Measurements from ENCODE around the gene GALC. TPM values are rescaled to one million over a fixed set of nuclear protein-coding genes. Genes with fewer than 3 reads are reported as not detected.

The GALC gene
- total RNA-seq, 2 donors from 2014 or later = 14.9 to 17.7 TPM

DNA sequence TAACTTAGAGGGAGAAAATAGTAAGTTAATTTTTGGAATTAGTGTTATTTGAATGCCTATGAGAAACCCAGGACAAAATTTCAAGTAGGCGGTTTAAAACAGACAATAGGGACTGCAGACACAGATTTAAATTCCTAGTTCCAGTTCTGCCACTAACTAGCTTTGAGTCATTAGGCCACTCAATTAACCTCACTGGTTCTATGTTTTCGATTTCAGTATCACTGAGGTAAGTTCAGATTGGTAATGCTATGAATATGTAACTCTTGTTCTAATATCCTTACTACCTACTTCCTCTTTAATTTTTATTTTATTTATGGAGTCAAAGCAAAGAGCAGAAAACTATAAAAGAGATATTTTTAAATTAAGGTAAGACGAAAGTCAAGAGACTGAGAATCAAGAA, 52.6 kb downstream of the GALC start:
- H3K27ac Mint-ChIP-seq = no peak overlapping the region
- H3K36me3 Mint-ChIP-seq = peaks cover 0 to 5% of the 10 kb centered on the region in 2 donors
- DNase-seq (ENCODE audit: low spot score in 2 of 2) = no peak
- ATAC-seq = no peak
- H3K9me3 Mint-ChIP-seq = no peaks in the 10 kb centered on the region

DNA sequence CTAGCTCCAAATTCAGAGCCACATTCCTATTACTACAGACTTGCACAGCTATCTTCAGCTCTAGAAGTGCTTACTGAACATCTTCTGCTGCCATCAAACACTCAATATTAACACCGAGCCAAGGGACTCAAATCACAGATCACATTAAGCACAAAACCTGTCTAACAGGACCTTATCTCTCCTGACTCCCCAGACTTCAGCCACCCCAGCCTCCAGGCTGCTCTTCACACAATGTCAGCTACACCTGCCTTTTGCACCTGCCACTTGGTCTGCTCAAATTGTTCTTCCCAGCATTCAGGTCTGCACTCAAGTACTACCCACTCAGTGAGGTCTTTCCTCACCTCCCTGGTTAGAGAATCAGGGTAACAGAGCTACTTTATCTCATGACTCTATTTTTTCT, 57.1 kb downstream of the GALC start:
- Mint-ChIP-seq H3K36me3 (peaks cover 13% of the 10 kb centered on the region in 2 donors), H3K27ac (no peak overlapping the region), H3K9me3 (peaks cover 0 to 7% of the 10 kb centered on the region in 2 donors)
- DNase-seq (ENCODE audit: low spot score in 2 of 2) (no peak), ATAC-seq (no peak)

DNA sequence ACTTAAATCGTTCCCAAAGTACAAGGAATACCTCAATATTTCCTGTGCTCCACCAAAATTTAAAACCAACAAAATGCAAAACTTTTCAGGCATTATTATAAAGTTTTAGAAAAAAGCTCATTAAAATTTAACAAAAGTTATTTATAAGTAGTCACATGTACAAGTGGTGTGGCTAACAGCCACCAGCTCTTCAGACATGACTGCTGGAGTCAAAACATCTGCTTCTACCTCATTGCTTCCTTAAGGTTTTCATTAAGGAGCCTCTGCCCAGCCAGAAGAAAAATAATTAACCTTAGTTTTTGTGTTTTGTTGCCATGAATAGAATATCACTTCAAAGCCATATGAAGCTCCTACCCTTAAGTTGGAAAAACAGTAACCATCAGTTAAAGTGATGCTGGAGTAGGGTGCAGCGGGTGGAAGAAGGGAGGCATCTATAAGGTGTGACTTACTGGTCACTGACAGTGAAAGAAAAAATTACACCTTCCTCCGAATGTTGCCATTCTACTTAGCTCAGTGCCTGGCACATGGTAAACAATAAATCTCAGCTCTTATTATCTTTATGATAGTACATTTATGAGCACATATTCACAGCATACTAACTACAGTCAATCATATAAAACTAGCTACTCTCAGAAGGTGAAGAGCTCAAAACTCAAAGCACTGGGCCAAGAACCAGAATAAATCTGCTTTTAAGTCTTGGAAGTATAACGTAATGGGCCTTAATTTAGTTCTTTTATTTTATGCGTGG, 57.7 kb downstream of the GALC start:
- ATAC-seq (no peak), DNase-seq (ENCODE audit: low spot score in 2 of 2) (no peak)
- Mint-ChIP-seq H3K27ac (no peak overlapping the region), H3K9me3 (peaks cover 0 to 7% of the 10 kb centered on the region in 2 donors), H3K36me3 (peaks cover 18 to 19% of the 10 kb centered on the region in 2 donors)

DNA sequence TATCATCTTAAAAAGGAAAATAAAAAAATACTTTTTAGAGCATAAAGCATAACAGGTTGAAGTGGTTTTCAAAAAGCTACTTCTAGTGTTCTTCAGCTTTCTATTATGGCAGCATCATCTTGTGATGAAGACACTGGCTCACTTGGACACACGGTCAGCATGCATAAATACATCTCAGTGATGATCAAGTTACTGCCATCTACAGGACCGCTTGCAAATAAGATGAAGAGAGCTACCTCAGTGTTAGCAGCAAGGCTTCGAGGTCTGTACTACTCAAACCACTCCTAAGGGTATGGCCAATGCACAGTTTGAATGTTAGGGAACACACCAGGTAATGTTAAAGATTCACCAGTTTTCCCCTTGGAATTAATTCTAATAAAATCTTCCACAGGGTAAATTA, 58.8 kb downstream of the GALC start:
- ATAC-seq (no peak), DNase-seq (ENCODE audit: low spot score in 2 of 2) (no peak)
- Mint-ChIP-seq H3K36me3 (peaks cover 19 to 27% of the 10 kb centered on the region in 2 donors), H3K9me3 (peaks cover 0 to 7% of the 10 kb centered on the region in 2 donors), H3K27ac (no peak overlapping the region)

DNA sequence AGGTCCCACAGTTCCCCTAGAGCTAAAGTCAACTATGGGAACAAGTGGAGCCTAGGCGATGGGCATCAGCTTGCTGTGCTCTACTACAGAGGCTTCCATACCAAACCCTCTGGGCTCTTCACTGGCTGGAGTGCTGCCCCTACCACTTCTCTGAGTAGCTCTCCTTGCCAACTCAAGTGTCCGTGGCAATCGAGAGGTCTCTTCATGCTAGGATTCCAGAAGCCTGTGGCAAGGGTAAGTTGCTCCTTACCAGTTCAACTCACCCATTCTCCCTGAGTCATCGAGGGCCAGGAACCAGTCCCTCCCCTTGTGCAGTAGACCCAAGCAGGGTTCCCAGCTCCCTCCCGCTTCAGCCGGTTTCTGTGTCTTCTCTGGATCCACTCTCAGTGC, 76.1 kb downstream of the GALC start:
- Mint-ChIP-seq H3K36me3 (peaks cover 6 to 22% of the 10 kb centered on the region in 2 donors), H3K27ac (no peak overlapping the region), H3K9me3 (peaks cover 14 to 20% of the 10 kb centered on the region in 2 donors)
- DNase-seq (ENCODE audit: low spot score in 2 of 2) (no peak), ATAC-seq (no peak)

DNA sequence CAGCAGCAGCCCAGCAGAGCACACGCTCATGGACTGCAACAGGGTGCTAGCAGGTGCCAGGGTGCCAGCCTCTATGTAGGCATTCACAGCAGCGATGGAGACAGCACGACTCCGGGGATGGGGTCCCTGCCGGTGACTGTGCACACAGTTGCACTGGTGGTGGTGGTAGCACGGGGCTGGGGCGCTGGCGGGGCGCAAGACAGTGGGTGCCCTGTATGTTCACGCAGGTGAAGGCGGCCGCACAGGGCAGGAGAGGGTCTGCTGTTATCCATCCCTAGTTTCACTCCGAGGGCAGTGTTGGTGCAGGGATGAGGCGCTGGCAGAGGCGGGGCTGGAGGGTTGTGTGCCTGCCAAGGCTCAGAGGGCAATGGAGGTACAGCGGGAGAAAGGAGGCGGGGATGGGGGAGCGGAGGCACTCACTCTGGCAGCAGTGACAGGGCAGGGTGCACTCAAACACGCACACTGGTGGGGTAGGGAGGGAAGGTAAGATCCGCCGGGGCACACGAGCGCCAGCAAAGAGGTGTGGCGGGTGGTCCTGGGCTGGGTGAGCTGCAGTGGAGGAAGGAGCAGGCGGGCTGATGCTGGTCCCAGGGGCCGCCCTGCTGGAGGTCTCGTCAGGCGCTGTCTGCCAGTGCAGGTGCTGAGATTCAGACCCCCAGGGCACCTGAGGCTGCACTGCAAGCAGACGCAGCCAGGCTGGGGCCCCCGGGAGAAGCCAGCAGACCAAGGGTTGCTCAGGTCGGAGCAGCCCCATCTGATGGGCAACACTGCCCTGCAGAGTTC, 76.7 kb downstream of the GALC start:
- ATAC-seq = no peak

DNA sequence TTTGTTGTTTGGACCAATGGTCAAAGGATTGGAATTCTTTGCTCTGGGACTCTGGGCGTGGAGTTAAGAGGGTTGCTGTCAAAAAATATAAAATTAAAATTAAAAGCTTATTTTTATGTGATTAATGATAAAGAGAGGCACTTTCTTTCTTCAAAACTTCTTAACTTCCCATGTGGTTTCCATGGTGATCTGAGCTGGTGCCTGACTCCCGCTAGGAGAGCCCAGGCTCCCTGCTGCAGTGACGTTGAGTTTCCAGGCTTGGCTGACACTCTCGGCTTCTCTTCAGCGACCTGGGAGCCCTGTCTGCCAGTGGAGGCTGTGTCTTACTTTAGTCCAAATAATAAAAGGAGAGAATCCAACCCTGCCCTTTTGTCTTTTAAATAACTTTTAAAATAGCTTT, 84.4 kb downstream of the GALC start:
- DNase-seq (ENCODE audit: low spot score in 2 of 2) = no peak
- H3K9me3 Mint-ChIP-seq = peaks cover 0 to 25% of the 10 kb centered on the region in 2 donors
- no peak for ATAC-seq
- peaks cover 0 to 2% of the 10 kb centered on the region in 2 donors for H3K36me3 Mint-ChIP-seq
- no peak overlapping the region for H3K27ac Mint-ChIP-seq

More for the DNA sequence above, 76.7 kb downstream of the GALC start:
- Mint-ChIP-seq H3K36me3 (peaks cover 6 to 22% of the 10 kb centered on the region in 2 donors), H3K9me3 (peaks cover 14 to 25% of the 10 kb centered on the region in 2 donors), H3K27ac (no peak overlapping the region)
- DNase-seq (ENCODE audit: low spot score in 2 of 2) = no peak

DNA sequence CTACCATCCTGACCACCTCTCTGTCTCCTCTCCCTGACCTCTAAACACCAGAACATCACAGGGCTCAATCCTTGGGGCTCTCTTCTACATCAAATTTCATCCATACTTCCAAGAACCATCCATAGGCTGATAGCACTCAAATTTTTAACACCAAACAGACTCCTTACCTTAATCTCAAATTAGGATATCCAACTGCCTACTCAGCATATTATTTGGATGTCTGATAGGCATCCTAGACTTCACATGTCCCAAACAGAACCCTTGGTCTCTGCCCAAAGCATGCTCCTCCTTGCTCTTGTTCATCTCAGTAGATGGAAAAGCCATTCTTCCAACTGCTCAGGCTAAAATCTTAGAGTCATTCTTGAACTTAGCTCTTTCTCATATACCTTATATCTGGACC, 91.3 kb downstream of the GALC start:
- no peaks in the 10 kb centered on the region for H3K36me3 Mint-ChIP-seq
- no peak overlapping the region for H3K27ac Mint-ChIP-seq
- no peaks in the 10 kb centered on the region for H3K9me3 Mint-ChIP-seq
- DNase-seq (ENCODE audit: low spot score in 2 of 2) = no peak
- ATAC-seq = no peak

DNA sequence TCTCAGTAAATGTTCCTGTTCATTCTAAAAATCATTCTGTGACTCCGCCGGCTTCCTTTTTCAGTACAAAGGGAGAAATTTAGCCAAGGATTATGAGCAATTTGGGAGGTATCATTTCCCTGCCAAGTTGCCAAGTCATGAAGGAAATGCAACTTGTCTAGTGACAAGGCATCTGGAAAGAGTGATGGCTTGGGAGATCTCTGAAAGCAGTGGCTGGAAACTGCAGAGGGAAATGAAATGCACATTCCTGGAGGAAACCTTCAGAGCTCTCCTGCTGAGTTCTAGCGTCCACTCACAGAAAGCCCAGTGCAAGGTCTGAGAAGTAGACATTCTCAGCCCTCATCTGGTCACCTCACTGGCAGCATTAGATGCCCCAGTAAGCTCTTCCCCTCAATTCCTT, 91.7 kb downstream of the GALC start:
- Mint-ChIP-seq H3K9me3 (no peaks in the 10 kb centered on the region), H3K27ac (no peak overlapping the region), H3K36me3 (no peaks in the 10 kb centered on the region)
- DNase-seq (ENCODE audit: low spot score in 2 of 2) = no peak
- ATAC-seq = no peak

DNA sequence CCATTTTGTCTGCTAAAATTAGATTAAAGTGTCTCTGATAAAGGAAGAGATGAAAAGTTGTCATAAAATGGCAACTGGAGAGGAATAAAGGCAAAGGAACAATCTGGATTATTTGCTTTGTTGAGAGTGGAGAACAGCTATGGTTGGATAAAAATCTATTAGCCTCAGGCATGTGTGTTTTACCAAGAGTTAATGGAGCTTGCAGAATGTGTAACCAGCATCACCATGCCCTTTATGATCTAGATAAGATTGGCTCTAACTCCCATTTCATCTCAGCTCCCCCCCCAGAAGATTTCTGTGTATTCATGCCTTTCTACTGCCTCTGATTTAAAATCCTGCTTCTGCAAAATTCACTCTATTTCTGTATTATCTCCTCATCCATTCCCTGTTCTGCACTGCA, 93.8 kb downstream of the GALC start:
- no peaks in the 10 kb centered on the region for H3K36me3 Mint-ChIP-seq
- no peak overlapping the region for H3K27ac Mint-ChIP-seq
- no peaks in the 10 kb centered on the region for H3K9me3 Mint-ChIP-seq
- no peak for ATAC-seq
- no peak for DNase-seq (ENCODE audit: low spot score in 2 of 2)

DNA sequence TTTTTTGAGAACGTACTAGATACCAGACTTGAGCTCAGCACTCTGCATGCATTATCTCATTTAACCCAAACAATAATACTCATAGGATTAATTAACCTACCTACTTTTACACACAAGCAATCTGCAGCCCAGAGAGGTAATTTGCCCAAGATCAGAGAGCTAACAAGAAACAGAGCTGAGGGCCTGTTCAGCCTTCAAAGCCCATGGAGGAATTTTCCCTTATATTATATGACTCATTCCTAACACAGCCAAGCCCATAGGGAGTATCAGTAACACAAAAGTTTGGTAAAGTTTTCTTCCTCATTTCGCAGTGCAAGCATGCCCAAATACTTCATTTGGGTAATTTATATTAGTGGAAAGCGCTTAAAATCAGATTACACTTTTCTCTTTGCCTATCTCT, 94.7 kb downstream of the GALC start:
- DNase-seq (ENCODE audit: low spot score in 2 of 2) = no peak
- no peak overlapping the region for H3K27ac Mint-ChIP-seq
- H3K36me3 Mint-ChIP-seq = no peaks in the 10 kb centered on the region
- no peak for ATAC-seq
- no peaks in the 10 kb centered on the region for H3K9me3 Mint-ChIP-seq

DNA sequence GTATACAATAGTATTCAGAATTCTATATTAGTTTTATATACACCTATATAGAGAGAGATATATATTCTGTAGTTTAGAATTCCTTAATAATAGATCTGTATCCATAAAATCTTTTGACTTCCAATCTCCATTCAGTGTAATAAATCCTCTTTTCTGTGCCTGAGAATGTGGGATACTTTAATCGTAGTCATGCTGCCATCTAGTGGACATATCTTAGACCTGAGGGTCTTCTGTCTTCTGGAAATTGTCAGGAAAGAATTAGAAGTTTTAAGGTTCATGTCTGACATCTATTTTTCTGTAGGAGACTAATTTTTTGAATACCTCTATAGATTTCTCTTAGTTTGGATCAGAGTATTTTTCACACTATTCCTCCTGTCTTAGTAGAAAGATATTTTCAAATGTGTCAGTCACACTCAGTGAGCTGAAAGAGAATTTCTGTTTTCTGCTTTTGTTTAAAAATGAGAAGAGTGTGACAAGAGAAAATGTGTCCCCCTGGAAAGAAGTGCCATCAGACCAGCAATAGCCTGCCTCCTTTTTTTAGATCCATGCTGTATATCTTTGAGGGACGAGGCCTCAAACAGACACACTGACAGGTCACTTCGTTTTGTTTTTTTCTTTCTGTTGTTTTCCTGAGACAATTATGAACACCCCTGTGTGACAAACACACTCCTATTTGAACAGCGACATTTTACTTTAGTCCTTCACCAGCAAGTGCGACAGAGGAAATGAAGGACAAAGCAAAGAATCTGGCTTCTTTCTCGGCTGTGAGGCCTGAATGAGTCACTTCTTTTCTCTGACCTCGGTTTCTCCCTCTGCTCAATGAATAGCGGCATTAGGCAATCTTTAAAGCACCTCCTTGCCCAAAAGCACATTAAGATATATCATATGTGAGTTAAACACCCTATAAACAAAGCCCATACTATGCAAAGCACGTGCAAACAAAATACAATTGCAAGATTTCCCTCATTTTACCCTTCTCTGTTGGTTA, 96.3 kb downstream of the GALC start:
- no peak overlapping the region for H3K27ac Mint-ChIP-seq
- H3K36me3 Mint-ChIP-seq = no peaks in the 10 kb centered on the region
- ATAC-seq (peak in 1 of 2 donors; percentile 50), DNase-seq (ENCODE audit: low spot score in 2 of 2) (peak in 1 of 2 donors; percentile 9)
- H3K9me3 Mint-ChIP-seq = no peaks in the 10 kb centered on the region

DNA sequence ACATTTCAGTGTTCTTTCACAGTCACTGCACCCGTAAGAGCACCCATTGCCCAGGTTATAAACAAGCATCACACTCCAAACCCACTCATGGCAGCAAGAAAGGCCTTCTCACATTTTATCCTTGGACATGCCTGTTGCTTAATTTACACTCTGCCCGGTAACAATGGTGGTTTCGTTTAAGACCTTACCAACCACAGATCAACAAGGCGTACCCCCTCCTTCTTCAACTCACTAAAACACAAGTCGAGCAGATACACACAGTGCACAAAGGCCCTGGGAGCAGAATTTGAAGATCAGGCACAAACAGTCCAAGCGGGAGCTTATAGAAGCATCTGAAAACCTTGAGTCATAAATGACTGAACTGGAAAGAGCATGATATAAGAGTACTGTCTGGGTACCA, 98.1 kb downstream of the GALC start:
- Mint-ChIP-seq H3K36me3 (no peaks in the 10 kb centered on the region), H3K9me3 (no peaks in the 10 kb centered on the region), H3K27ac (no peak overlapping the region)
- ATAC-seq = no peak
- DNase-seq (ENCODE audit: low spot score in 2 of 2) = no peak

DNA sequence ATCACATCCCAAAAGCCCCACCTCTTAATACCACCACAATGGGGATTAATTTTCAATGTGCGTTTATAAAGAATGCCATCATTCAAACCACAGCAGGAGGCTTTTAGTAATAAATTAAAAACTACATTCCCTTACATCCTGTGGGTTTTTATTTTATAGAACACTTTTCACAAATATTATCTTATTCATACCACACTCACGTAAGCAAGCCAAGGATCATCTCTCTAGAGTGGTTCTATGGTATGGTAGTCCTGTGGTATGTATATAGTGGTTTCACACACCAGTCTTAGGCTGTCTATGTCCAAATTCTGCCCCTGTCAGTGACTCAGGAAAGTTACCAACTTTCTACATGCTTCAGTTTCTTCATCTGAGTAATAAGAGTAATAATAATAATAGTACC, 100.2 kb downstream of the GALC start:
- Mint-ChIP-seq H3K27ac (no peak overlapping the region), H3K36me3 (no peaks in the 10 kb centered on the region), H3K9me3 (no peaks in the 10 kb centered on the region)
- no peak for DNase-seq (ENCODE audit: low spot score in 2 of 2)
- ATAC-seq = no peak

DNA sequence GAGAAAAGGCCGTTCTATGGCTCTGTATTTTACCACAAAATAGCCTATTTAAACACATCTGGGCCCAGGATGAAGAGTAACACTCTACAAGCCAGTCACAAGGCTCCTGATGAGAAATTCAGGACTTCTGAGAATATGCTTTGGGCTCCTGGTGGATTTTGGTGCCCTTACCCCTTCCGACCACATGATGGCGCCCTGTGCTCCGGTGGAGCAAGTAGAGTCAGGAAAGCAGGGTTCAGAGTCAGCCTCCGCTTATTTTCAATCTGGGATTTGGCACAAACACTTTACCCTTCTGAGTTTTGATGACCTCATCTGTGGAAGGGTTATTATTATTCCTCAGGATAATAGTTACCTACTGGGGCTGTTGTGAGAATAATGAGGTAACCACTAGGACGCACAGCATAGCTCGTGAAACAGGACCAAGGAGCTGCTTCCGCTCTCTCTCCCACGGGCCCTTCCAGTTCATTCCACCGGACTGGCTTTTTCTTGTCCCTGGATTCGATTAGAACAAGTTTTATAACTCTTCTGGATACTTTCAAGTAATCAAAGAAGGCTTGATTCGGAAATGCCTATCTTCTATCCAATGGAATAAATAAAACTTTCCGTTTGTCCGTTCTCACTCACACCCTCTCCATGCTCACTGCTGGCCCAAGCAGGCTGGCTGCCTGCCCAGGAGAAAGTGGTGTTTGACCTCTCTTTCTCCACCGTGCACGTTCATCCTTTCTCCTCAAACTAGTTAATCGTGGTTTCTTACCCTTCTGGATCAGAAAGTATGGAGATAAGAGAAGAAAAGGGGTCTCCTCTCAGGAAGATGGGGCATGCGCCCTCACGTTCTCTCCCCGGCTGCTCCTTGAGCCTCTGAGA, 104.6 kb downstream of the GALC start:
- peak in 1 of 2 donors; percentile 44 for ATAC-seq
- peak in 1 of 2 donors; percentile 37 for DNase-seq (ENCODE audit: low spot score in 2 of 2)
- no peak overlapping the region for H3K27ac Mint-ChIP-seq
- no peaks in the 10 kb centered on the region for H3K36me3 Mint-ChIP-seq
- H3K9me3 Mint-ChIP-seq = no peaks in the 10 kb centered on the region

DNA sequence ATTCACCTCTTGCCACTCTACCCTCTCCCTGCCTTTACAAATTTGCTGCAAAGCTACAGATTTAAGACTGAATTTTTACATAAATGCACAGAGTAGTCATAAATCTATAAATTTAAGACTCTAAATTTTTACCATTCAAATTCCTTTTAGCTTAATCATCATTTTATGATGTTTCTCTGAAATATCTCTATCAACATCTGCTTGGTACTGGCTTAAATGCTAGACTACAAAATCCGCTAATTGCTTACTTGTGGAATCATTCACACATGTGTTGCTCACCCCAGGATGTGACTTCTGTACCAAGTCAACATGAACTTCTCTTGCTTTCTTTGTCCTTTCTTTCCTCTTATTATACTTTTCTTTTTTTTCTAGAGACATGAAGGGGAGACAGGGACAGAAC, 109.2 kb downstream of the GALC start:
- Mint-ChIP-seq H3K36me3 (no peaks in the 10 kb centered on the region), H3K9me3 (no peaks in the 10 kb centered on the region), H3K27ac (no peak overlapping the region)
- DNase-seq (ENCODE audit: low spot score in 2 of 2) (no peak), ATAC-seq (no peak)

Data from activated naive CD4-positive, alpha-beta T cell treated with anti-CD3 and anti-CD28 coated beads, Interleukin-2, amount 50 U/mL, for 72 hours (primary cell).